ENCODE data around the gene OCRL.
A peak's percentile ranks its signal among the peaks of the same experiment; 100 is the strongest.

OCRL gene

DNA sequence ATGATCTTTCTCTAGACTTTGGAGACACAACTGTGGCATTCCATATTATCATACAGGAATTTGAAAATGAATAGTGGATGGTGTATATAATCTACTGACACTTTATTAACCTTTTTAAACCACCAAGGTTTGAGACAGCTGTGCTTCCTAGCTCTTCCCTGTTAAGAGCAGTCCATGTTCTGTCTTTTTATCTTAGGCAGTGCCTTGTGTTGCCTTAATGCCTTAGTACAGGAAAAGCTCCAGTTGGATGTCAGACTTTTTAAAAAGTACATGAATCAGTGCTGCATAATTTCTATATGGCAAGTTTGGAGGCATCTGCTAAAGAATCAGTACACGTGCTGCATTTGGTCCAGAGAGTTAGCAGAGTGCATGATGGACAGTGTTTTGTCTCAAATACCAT is 45.1 kb downstream of the OCRL start:
- no peak for DNase-seq (ENCODE audit: low read depth)

DNA sequence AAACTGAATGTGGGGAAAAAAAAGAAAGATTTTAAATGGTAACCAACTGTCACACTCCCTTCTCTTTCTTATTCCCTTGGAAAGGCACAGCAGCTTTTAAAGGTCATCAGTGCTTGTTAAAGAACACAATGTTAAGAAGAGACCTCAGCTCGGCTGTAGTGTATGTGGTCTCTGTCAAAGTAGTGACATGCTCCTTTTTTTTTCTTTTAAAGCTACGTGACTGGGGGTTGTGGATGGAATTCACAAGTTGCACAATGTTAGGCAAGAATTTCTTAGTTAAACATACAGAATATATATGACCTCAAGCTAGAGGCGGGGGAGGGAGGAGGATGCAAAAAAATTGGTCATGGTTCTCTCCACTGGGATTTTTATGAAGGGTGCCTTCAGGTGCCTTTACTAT is 45.6 kb downstream of the OCRL start:
- DNase-seq (ENCODE audit: low read depth): no peak

DNA sequence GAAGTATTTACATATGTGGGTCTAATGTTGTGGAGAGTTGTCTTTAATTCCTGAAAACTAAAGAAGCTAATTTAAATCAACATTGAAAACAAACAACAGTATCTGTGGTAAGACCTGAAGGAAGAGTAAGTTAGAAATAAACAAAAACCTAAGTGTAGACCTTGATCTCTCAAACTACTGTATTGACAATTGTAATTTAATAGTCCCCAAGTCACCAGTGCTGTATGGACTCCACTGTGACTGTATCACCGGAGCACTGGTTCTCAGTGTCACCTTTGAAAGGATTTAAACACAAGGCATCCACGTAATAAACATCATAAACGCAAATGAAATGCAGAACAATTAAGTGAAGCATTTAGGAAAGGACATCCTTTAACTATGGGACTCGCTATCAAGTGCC is 46.4 kb downstream of the OCRL start:
- DNase-seq (ENCODE audit: low read depth): no peak

DNA sequence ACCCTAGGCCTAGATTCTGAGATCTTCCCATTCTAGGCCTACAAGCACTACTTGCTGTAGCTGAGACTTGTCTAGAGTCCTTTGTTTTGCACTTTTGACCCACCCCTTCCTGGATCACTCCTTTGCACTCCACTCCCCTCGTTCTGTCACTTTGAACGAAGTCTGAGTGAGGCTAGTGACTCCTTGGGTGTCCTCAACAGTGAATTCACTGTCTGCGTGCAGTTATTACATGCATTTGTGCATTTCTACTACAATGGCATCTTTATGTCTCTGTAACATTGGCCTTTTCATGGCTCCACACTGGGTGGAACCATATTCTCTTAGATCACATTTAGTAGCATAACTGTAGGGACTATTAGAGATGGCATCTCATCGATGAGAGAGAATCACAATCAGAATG is 50.5 kb downstream of the OCRL start:
- DNase-seq (ENCODE audit: low read depth): no peak

DNA sequence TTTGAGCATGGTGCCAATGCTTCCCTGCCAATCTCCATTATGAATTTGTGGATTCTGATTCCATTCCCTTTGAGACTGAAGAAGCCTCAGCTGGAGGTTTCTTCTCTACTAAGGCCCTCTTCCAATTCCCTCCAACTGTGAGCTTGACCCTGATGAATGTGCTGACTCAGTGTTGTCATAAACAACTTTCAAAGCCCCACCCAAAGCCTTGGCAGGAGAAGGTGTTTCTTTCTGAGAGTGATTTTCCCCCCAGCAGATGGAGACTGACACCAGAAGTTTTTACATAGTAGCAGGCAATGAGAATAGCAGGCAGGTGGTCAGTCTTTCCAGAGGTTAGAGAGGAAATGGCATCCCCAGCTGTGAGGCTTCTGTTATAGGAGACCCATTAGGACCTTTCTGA is 53.1 kb downstream of the OCRL start:
- DNase-seq (ENCODE audit: low read depth): peak; percentile 64

DNA sequence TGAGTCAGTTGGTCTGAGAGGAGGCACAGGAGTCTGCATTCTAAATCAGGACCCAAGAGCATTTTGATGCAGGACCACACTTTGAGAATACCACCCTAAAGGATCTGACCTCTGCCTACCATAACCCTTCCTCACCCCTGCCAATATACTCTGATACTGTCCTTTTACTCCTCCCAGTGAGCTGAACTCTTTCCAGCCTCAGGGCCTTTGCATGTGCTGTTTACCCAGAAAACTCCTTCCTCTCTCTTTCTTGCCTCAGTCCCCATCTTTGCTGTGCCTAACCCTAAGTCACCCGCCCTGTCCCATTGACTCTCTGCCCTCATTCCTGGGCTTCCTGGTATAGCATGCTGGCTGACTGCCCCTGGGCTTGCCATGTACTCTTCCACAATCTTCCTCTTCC is 54.7 kb downstream of the OCRL start:
- DNase-seq (ENCODE audit: low read depth): no peak

DNA sequence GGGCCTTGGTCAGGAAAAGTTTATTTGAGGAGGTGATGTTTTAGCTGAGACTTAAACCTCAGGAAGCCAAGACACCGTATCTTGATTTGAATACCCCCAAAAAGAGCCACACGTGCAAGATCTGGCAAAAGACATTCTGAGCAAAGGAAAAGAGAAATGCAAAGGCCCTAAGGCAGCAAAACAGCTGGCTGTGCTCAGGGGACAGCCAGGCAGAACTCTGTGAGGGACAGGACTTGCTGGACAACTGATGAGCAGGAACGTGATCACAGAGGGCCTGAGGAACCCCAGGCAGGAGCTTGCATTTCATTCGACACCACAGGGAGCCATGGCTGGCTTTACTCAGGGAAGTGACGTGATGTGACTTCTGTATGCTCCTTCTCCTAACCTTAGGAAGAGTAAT is 56.0 kb downstream of the OCRL start:
- DNase-seq (ENCODE audit: low read depth): no peak

DNA sequence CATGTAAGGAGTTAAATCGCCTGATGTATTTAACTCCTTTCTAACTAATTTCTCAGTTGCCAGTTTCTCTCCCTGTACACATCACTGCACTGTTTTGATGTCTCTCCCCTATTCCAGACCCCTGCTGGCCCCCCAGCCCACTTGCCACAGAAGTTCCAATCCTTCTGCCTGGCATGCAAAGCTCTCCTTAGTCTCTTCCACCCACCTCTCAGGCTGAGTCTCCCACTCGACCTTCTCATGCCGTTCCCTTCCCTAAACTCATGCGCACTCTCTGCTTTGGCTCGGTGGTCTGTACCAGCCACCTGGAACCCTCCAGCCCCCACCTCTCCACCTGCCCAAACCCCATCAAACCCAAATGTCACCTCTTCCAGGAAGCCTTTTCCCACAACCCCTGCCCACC is 57.8 kb downstream of the OCRL start:
- no peak for DNase-seq (ENCODE audit: low read depth)

DNA sequence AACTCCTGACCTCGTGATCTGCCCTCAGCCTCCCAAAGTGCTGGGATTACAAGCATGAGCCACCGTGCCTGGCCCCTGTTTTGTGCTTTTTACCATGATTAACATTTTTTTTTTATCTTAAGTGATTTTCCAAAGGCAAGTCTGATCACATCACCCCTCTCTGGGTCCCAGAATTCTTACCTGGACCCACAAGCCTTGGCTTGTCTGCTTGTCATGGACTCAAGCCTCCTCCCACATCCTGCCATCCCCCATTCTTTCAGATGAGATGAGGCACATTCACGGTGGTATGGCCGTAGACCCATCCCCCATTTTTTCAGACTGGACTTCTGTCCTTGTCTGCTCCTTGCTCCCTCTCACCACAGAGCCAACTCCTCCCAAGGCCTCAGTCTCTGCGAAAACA is 59.4 kb downstream of the OCRL start:
- no peak for DNase-seq (ENCODE audit: low read depth)

DNA sequence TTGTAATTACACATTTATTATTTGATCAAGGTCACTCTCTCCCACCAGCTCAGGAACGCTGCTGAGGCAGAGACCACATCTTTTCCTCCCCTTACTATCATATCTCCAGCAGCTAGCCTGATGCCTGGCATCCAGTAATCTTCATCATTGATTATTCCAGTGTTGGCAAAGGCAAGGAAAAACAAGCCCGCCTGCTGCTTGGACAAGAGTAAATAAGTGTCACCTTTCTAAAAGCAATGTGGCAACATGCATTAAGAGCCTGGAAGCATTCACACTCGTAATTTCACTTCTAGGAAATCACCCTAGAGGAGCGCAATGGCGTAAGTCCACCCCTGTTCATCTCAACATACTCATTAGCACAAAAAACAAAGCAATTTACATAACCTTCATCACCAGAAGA is 59.9 kb downstream of the OCRL start:
- DNase-seq (ENCODE audit: low read depth): no peak

DNA sequence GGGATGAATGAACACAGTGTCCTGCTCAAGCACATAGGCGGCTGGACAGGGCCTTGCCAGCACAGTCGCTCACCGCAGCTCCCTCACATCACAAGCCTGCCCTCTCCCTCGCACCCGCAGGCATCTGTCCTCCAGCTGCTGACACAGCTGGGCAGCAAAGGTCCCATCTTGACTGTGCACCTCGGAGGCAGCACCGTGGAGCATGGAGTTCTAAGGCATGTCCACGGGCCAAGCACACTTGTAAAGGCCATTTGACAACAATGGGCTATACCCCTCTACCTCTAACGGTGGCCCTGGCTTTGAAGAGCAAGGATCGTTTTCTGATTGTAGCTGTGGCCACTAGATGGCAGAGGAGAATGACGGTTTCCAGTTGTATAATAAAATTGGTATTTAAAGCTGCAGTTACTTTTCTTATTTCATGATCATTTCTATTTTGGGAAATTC is 60.9 kb downstream of the OCRL start:
- peak; percentile 35 for DNase-seq (ENCODE audit: low read depth)

DNA sequence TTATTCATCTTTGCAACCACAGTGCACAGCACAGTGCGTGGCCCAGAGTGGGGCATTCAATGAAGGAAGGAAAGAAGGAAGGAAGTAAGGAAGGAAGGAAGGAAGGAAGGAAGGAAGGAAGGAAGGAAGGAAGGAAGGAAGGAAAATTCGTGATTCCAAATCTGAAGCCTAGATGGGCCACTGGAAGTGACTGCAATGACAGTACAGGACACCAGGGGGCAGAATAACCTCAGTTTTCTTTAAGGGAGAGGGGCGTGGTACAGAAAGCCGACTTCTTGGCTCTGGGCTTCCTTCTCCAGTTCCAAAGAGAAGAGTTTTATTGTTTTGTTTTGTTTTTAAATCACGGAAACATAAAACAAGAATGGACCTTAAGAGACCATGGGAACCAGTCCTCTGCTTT is 66.9 kb downstream of the OCRL start:
- DNase-seq (ENCODE audit: low read depth): peak; percentile 33

DNA sequence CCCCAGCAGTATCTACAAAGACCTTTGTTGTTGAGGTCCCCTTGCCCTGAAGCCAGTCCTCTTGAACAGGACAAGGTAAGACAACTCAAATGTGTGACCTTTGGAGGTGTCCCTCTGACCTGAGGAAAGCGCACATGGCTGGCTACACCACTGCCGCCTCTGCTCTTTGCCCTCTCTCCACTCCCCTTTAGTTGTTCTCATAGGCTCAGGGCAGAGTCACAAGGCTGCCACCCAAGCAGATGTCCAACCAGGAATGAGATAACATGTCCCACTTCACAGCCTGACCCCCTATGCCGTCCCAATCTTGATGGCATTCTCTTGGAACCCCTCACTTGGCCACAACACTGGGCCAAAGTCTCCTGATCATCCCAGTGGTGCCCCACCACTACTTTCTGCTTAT is 68.4 kb downstream of the OCRL start:
- no peak for DNase-seq (ENCODE audit: low read depth)

DNA sequence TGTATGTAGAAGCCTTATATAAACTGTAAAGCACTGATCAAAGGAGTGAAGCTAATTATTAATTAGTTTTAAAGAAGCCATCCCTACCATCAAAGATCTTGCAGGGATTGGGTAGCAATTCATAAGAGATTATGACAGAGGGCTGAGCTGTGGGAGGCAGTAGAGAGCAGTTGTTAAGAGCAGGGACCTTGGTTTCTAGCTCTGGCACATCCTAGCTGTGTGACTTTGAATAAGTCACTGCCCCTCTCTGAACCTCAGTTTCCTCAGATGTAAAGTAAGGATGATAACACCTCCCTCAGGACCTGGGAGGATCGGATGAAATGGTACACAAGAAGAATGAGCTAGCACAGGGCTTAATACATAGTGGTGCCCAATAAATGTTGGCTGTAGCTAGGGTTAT is 69.3 kb downstream of the OCRL start:
- no peak for DNase-seq (ENCODE audit: low read depth)

DNA sequence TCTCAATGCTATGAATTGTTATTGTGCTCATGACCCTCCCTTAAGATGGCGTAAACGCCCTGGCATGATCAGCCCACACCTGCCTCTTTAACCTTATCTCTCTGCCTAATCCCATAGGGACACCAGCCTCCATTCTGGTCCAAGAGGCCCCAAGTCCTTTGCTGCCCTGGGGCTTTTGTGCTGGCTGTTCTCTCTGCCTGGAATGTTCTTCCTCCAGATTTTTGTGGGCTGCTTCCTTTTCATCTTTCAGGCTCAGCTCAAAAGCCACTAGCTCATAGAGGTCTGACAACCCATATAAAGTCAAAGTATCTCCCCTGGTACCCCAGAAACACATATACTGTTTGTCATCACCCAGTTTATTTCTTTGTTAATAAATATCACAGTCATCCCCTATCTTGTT is 72.3 kb downstream of the OCRL start:
- no peak for DNase-seq (ENCODE audit: low read depth)

DNA sequence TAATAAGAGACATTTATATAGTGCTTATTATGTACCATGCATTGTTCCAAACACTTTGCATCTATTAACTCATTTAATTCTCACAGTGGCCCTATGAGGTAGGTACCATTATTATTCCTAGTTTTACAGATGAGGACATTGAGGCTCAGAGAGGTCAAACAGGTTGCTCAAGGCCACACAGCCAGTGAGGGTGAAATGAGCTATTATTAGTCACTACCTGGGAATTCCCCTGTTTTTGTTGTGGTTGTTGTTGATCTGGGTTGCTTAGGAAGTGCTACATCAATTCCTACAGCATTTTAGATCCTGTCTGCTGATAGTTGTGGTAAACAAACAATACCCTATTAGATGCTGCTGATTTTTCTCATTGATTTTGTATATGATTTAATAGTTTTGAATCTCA is 73.5 kb downstream of the OCRL start:
- no peak for DNase-seq (ENCODE audit: low read depth)

DNA sequence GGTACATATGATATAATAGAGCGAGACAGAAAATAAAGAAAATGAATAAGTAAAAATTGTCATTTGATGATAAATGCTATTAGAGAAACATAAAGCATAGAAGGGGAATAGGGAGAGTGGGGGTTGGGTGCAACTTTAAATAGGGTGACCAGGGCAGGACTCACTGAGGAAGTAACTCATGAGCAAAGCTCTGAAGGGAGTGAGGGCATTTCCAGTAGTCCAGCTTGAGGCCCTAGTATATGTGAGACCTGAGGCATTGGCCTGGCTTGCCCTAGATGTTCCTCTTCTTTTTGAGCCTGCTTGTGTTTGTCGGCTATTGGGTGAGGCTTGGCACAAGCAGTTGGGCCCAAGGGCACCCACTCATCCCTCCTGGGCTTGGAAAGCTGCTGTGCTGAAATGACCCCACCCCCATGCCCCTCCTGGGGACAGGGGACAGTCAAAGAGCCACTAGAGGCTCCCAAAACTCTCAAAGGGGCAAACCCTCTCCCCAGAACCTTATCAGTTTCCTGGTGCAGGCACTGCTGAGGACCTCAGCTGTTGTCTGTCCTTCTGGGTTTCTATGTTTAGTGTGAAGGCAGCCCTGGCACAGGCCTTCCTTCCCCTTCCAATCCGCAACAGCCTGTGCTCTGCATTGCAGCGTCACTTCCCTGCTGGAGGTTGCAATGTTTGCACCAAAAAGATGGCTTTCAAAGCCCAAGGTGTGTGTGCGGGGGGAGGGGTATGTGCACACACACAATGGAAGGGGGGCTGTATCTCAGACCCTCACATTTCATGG is 74.6 kb downstream of the OCRL start:
- DNase-seq (ENCODE audit: low read depth): no peak

DNA sequence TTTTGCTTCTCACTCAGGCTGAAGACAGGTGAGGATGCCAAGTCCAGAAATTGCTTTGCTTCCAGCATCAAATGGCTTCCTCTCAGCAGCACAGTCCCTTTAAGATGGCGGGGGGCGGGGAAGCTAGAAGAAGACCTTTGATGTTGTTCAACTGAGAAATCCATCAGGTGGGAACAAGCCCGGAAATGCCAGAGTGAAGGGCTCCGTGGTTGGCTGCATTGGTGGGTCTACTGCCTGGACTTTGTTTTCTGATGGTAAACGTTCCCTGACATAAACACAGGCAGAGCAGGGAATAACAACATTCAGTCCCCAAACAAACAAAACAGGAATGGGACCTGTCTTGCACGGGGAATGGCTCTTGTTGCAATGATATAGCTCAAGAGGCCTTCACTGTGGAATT is 77.4 kb downstream of the OCRL start:
- DNase-seq (ENCODE audit: low read depth): no peak

DNA sequence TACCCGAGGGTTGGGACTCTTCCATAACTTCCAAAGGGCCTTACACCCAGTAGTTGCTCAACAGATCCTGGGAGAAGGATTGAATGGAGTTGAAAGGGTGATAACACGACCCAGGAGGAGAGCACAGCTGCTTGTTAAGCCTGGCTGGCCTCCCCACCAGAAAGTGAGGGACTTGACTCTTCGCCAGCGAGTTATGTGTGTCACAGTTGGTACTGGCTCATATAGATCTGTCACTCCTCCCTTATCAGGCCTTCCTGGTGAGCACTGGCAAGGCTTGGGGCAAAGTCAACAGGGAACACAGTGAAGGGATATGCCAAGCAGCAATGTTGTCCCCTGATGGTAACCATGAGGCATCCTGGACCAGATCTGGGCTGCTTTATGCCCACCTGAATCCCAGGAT is 78.9 kb downstream of the OCRL start:
- DNase-seq (ENCODE audit: low read depth): no peak

DNA sequence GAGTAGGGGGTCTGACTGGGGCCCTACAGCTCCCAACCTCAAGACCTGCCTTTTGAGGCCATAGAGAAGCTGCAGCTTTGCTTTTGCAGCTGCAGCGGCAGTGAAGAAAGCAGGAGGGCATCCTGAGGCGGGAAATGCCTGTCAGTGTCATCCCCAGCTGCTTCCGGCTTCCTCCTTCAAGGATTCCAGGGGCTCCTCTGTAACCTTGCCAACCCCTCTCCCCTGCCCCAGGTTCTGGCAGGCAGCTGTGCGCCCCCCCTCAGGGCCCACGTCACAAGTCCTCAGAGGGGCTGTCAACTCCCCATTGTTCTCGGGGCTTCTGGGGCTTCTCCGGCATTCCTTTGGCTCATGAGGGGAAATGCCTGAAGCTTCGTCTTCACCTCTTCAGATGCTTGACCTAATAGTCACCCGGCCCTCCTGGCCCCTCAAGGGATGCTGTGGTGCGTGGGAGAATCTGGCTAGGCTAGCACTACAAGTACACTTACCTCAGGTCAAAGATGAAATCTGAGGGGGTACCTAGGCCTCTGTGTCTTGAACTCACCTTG is 82.8 kb downstream of the OCRL start:
- peak; percentile 75 for DNase-seq (ENCODE audit: low read depth)

DNA sequence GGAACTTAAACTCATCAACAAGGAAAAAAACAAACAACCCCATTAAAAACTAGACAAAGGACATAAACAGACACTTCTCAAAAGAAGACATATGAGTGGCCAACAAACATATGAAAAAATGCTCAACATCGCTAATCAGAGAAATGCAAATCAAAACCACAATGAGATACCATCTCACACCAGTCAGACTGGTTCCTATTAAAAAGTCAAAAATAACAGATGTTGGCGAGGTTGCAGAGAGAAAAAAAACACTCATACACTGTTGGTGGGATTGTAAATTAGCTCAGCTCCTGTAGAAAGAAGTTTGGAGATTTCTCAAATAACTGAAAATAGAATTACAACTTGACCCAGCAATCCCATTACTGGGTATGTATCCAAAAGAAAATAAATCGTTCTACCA is 86.0 kb downstream of the OCRL start:
- no peak for DNase-seq (ENCODE audit: low read depth)

DNA sequence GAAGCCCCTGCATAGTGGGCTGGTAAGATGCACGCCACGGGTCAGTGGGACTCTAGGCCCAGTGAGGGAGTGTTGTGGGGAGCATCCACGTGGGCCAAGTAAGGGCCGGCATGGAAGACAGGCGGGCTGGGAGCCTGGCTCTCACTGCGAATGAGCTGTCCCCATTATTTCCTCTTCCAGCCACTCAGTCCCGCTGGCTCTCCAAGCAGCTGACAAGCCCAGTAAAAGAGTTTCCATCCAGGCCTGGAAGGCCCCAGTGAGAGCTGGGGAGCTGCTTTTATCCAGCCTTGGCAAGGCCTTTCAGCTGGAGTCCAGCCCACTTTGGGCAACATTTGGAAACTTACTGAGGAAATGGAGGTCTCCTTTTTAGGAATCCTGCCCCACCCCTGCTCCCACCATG is 89.8 kb downstream of the OCRL start:
- no peak for DNase-seq (ENCODE audit: low read depth)

DNA sequence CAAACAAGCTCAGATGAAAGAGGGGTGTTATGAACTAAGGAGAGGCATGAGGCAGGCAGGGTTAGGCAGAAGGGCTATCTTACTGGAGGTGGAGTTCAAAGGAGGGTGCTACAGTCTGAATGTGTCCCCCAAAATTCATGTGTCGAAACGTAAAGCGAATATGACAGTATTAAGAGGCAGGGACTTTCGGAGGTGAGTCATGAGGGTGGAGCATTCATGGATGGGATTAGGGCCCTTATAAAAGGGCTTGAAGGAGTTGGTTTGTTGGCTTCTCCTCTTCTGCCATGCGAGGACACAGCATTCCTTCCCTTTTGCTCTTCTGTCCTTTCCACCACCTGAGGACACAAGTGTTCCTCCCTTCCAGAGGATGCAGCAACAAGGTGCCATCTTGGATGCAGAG is 91.8 kb downstream of the OCRL start:
- no peak for DNase-seq (ENCODE audit: low read depth)

DNA sequence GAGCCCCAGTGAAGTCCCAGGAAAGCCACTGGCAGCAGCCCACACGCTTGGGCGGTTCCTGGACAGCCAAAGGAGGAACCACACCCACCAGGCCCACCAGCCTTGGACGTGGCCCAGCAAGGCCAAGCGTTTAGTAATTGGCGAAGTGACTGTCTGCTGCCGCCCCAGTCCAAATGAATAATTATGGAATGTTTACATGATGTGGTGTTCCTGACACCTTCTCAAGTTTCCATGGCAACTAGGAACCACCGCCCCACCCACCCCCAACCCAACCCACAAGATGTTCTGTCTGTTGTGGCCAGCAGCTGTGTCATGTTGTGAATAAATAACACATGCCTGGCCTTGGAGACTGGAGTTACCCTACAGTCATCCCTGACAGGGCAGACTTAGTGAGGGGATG is 92.4 kb downstream of the OCRL start:
- DNase-seq (ENCODE audit: low read depth): no peak
